Activated CD8-positive, alpha-beta T cell treated with anti-CD3 and anti-CD28 coated beads for 36 hours (primary cell): ENCODE measurements around the gene LCP1. TPM values are rescaled to one million over a fixed set of nuclear protein-coding genes. Genes with fewer than 3 reads are reported as not detected.

Experiments
- ATAC-seq: fragments of 200-7000 bp; cut with Tn5 transposase; one replicate; pipeline ENCODE4 v1.10.0; 2021; ENCODE audit warnings: mild to moderate bottlenecking, moderate library complexity
- CTCF ChIA-PET: fragments of 350-600 bp; sonication (Branson Sonifier 250); formaldehyde crosslinking; loops from one replicate; lab custom pipeline; 2021; ENCODE audit warnings: antibody characterized with exemption; lab: Charles Lee
- POLR2A ChIA-PET: fragments of 350-600 bp; sonication (Branson Sonifier 250); formaldehyde crosslinking; loops from one replicate; lab custom pipeline; 2021; ENCODE audit warnings: antibody characterized with exemption; lab: Charles Lee
- DNase-seq: peaks from one replicate; pipeline ENCODE4 v3.0.0-alpha.2; 2020
- H3K27ac Mint-ChIP-seq: one replicate; pipeline ENCODE4 v1.8.0; 2021; ENCODE audit warnings: mild to moderate bottlenecking, mixed read lengths
- H3K27me3 Mint-ChIP-seq: one replicate; pipeline ENCODE4 v1.8.0; 2021; ENCODE audit warnings: mixed read lengths
- H3K36me3 Mint-ChIP-seq: one replicate; pipeline ENCODE4 v1.8.0; 2021; ENCODE audit warnings: low read depth, mixed read lengths
- H3K4me1 Mint-ChIP-seq: one replicate; pipeline ENCODE4 v1.8.0; 2021; ENCODE audit warnings: low read depth, mixed read lengths
- H3K4me3 Mint-ChIP-seq: one replicate; pipeline ENCODE4 v1.8.0; 2021; ENCODE audit warnings: mild to moderate bottlenecking, moderate library complexity, mixed read lengths
- H3K9me3 Mint-ChIP-seq: one replicate; pipeline ENCODE4 v1.8.0; 2021; ENCODE audit warnings: mixed read lengths
- intact Hi-C: fragments of 100-400 bp; cut with micrococcal nuclease; formaldehyde crosslinking; loops from one replicate; pipeline ENCODE4 v1.10.0; 2022
- total RNA-seq, 2 experiments: library from RNA; stranded (reverse); gene quantifications; one replicate each; pipeline ENCODE4 v1.2.3, GENCODE V29; 2021
- TF ChIP-seq, protein P1 (sequence below): fragments of 200-600 bp; IDR thresholded peaks from one replicate; pipeline ENCODE4 v1.8.0; 2022; ENCODE audit warnings: antibody characterized with exemption, mild to moderate bottlenecking

LCP1 gene
- total RNA-seq, 2 experiments from 2014 or later = 1,014 to 1,019 TPM

DNA sequence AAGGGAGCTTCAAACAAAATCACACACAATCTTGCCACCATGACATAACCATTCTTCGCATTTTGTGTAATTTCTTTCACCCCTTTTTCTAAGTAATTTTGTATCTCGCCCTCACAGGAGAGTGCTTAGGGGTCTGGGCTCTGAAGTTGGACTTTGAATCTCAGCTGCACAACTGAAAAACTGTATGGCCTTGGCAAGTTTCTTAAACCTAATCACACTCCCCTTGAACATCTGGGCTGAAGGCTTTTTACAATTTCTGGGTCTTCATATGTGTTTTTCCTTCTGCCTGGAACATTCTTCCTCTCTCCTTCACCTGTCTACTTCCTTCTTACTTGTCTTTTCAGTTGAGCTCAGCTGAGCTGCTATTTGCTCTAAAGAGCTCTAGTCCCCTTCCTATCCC lies 52.9 kb downstream of the LCP1 start:
- Mint-ChIP-seq H3K27ac (peak overlapping the region; percentile 3), H3K4me3 (no peak overlapping the region), H3K36me3 (peaks cover 63% of the 10 kb centered on the region), H3K4me1 (peaks cover 37% of the 10 kb centered on the region), H3K9me3 (no peaks in the 10 kb centered on the region), H3K27me3 (no peaks in the 10 kb centered on the region)
- intact Hi-C loops = loop anchor here (10.0 kb wide), 1 partner anchor 74 kb away; the partner anchor contains the start of gene ZC3H13
- TF ChIP-seq, protein P1, sequence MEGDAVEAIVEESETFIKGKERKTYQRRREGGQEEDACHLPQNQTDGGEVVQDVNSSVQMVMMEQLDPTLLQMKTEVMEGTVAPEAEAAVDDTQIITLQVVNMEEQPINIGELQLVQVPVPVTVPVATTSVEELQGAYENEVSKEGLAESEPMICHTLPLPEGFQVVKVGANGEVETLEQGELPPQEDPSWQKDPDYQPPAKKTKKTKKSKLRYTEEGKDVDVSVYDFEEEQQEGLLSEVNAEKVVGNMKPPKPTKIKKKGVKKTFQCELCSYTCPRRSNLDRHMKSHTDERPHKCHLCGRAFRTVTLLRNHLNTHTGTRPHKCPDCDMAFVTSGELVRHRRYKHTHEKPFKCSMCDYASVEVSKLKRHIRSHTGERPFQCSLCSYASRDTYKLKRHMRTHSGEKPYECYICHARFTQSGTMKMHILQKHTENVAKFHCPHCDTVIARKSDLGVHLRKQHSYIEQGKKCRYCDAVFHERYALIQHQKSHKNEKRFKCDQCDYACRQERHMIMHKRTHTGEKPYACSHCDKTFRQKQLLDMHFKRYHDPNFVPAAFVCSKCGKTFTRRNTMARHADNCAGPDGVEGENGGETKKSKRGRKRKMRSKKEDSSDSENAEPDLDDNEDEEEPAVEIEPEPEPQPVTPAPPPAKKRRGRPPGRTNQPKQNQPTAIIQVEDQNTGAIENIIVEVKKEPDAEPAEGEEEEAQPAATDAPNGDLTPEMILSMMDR = no peak
- POLR2A ChIA-PET = interaction anchor here (1.0 to 1.2 kb wide), 2 partner anchors 17 to 35 kb away, joined by 3 read pairs; no protein-coding TSS in a partner anchor
- DNase-seq (no peak), ATAC-seq (no peak)
- CTCF ChIA-PET = interaction anchor here (0.6 to 1.8 kb wide), 4 partner anchors 15 to 72 kb away, joined by 3 to 6 read pairs (median 5); no protein-coding TSS in a partner anchor

DNA sequence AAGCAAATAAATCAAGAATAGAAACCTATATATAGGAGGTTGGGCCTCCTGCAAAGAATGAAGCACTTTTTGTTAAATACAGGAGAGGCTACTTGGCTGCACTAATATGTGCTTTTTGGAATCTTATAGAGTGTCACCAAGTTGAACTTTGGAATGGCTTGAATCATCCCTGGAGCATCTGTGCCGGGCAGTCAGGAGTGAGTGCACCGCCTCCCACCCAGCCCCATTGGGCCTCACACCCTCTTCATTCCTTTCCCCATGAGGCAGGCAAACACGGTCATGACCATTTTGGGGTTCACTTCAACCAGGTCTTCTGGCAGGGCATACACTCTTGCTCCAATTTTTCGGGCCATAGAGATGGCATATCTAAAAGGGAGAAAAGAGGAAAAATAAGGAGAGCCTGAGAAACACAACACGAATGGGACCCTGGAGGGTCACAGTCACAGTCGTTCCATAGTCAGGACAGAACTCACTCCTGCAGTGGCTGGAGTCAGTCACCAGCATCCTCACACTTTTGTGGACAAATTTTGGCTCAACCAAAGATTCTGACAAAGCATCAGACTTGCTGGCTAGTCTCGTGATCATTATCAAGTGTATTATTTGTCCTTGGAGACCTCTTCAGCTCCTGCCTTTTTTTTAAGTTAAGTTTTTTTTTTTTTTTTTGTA lies 54.5 kb downstream of the LCP1 start:
- Mint-ChIP-seq H3K4me3 (no peak overlapping the region), H3K4me1 (peaks cover 37% of the 10 kb centered on the region), H3K36me3 (peaks cover 48% of the 10 kb centered on the region), H3K27ac (peak overlapping the region; percentile 50), H3K9me3 (no peaks in the 10 kb centered on the region), H3K27me3 (no peaks in the 10 kb centered on the region)
- CTCF ChIA-PET = interaction anchor here (0.6 to 2.6 kb wide), 13 partner anchors 10 to 504 kb away, joined by 3 to 47 read pairs (median 4); partner anchors contain the start of gene ZC3H13
- DNase-seq = no peak
- TF ChIP-seq, protein P1 = no peak
- no peak for ATAC-seq
- POLR2A ChIA-PET = interaction anchor here (1.3 kb wide), 1 partner anchor 184 kb away, joined by 4 read pairs; no protein-coding TSS in a partner anchor
- intact Hi-C loops = loop anchor here (10.0 kb wide), 1 partner anchor 73 kb away; the partner anchor contains the start of gene ZC3H13

DNA sequence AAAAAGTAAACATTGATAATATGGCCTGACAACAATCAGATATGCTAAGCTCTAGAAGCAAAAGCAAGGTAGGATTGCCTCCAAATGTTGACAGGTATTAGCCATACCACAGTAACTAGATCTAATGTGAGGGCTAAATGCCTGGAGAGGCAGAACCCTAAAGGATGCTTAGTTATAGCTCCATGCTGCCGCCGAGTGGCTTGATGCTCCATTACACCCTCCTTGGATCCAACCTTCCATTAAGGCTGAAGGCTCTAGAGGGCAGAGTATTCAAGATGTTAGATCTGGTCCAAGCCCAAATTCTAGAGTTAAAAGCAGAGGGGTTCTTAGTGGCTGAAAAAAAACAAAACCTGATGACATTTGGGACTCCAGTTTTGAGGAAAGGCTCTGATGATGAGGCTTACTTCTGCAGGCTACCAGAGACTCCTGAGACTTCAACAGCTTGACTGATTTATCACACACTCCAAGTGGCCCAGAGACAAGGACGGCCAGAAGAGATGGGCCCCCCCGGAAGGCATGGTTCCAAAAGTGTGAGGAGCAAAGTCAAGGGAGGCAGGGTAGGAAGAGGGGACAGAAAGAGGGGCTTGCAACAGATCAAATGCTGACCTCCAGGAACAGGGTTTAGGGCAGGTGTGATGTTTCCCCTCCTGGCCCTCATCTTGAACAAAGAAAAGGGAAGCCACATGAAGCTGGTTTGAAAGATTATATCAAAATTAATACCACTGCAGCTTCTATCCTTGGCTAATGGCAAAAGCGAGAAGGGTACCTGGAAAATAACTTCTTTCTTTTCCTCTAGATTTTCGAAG lies 55.2 kb downstream of the LCP1 start:
- TF ChIP-seq, protein P1 = peak; percentile 86
- ATAC-seq = peak; percentile 92
- Mint-ChIP-seq H3K36me3 (peaks cover 41% of the 10 kb centered on the region), H3K4me1 (peaks cover 35% of the 10 kb centered on the region), H3K27ac (peak overlapping the region; percentile 61), H3K4me3 (no peak overlapping the region), H3K27me3 (no peaks in the 10 kb centered on the region), H3K9me3 (no peaks in the 10 kb centered on the region)
- ChIA-PET CTCF (interaction anchor here (0.6 to 2.6 kb wide), 25 partner anchors 9 to 503 kb away, joined by 3 to 47 read pairs (median 4); partner anchors contain the start of gene ZC3H13), POLR2A (interaction anchor here (0.8 to 3.5 kb wide), 6 partner anchors 9 to 185 kb away, joined by 3 to 13 read pairs (median 4); partner anchors contain the start of gene ZC3H13)
- DNase-seq = peak; percentile 87
- intact Hi-C loops = loop anchor here (10.0 kb wide), 1 partner anchor 72 kb away; the partner anchor contains the start of gene ZC3H13

DNA sequence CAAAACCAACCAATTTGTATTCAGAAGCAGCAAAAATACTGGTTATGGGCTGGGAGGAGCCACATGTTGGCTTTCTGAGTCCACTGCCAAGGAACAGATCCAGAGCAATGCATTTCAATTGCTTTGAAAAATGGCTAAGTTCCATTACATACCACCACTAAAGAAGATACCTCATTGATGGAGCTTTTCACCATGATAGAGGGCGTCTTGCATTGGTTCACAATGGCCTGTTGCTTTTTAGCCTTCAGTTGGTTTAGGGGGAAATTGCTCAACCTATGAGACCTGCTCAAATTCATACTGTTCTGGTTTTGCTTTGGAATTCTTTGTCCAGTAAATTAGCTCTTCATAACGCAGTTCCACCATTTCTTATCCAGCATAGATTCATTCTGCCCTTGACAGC lies 55.9 kb downstream of the LCP1 start:
- no peaks in the 10 kb centered on the region for H3K9me3 Mint-ChIP-seq
- CTCF ChIA-PET = interaction anchor here (0.6 to 2.6 kb wide), 21 partner anchors 8 to 503 kb away, joined by 3 to 47 read pairs (median 5); no protein-coding TSS in a partner anchor
- H3K36me3 Mint-ChIP-seq = peaks cover 36% of the 10 kb centered on the region
- H3K27ac Mint-ChIP-seq = peak overlapping the region; percentile 64
- intact Hi-C loops = loop anchor here (10.0 kb wide), 1 partner anchor 71 kb away; the partner anchor contains the start of gene ZC3H13
- H3K4me3 Mint-ChIP-seq = no peak overlapping the region
- peaks cover 35% of the 10 kb centered on the region for H3K4me1 Mint-ChIP-seq
- POLR2A ChIA-PET = interaction anchor here (0.8 to 3.5 kb wide), 8 partner anchors 10 to 185 kb away, joined by 3 to 13 read pairs (median 4); partner anchors contain the start of gene ZC3H13
- no peak for DNase-seq
- ATAC-seq = no peak
- TF ChIP-seq, protein P1 = no peak
- H3K27me3 Mint-ChIP-seq = no peaks in the 10 kb centered on the region
